ENCODE data around the gene TXNDC5.

The TXNDC5 gene

GRCh38 chr6:7953753-7954152 lies 43.2 kb upstream of the TXNDC5 start:
- H3K4me3 ChIP-seq (ENCODE audit: control insufficient read depth, low read depth, low read length) = no peak overlapping the region
- no peak for DNase-seq (ENCODE audit: low read depth)
- no peak for TF ChIP-seq CTCF (IDR thresholded peaks at IDR 0.05; ENCODE audit: control insufficient read depth, insufficient read depth, low read depth, low read length, missing control alignments)

- no peak overlapping the region for H3K4me3 ChIP-seq (ENCODE audit: control insufficient read depth, low read depth, low read length)
- no peak for DNase-seq (ENCODE audit: low read depth)
- peak; percentile 12 for TF ChIP-seq CTCF (IDR thresholded peaks at IDR 0.05; ENCODE audit: control insufficient read depth, insufficient read depth, low read depth, low read length, missing control alignments)
Observed at GRCh38 chr6:7939864-7940228, 29.3 kb upstream of the TXNDC5 start.

GRCh38 chr6:7939184-7939863 lies 28.7 kb upstream of the TXNDC5 start:
- DNase-seq (ENCODE audit: low read depth) = no peak
- no peak for TF ChIP-seq CTCF (IDR thresholded peaks at IDR 0.05; ENCODE audit: control insufficient read depth, insufficient read depth, low read depth, low read length, missing control alignments)
- no peak overlapping the region for H3K4me3 ChIP-seq (ENCODE audit: control insufficient read depth, low read depth, low read length)

GRCh38 chr6:7938562-7939183 lies 28.1 kb upstream of the TXNDC5 start:
- DNase-seq (ENCODE audit: low read depth) = no peak
- TF ChIP-seq CTCF (IDR thresholded peaks at IDR 0.05; ENCODE audit: control insufficient read depth, insufficient read depth, low read depth, low read length, missing control alignments) = no peak
- no peak overlapping the region for H3K4me3 ChIP-seq (ENCODE audit: control insufficient read depth, low read depth, low read length)

GRCh38 chr6:7933794-7934193 lies 23.2 kb upstream of the TXNDC5 start:
- no peak for DNase-seq (ENCODE audit: low read depth)
- TF ChIP-seq CTCF (IDR thresholded peaks at IDR 0.05; ENCODE audit: control insufficient read depth, insufficient read depth, low read depth, low read length, missing control alignments) = no peak
- H3K4me3 ChIP-seq (ENCODE audit: control insufficient read depth, low read depth, low read length) = no peak overlapping the region

GRCh38 chr6:7932625-7933024 lies 22.0 kb upstream of the TXNDC5 start:
- no peak for TF ChIP-seq CTCF (IDR thresholded peaks at IDR 0.05; ENCODE audit: control insufficient read depth, insufficient read depth, low read depth, low read length, missing control alignments)
- no peak for DNase-seq (ENCODE audit: low read depth)
- no peak overlapping the region for H3K4me3 ChIP-seq (ENCODE audit: control insufficient read depth, low read depth, low read length)

All from AG09309 (cell line).